ENCODE data around the gene AMN. TPM values are rescaled to one million over a fixed set of nuclear protein-coding genes. Genes with fewer than 3 reads are reported as not detected.

The AMN gene
- total and polyA plus RNA-seq, 9 of the 15 experiments (the other 6 are each of a cell fraction or from before 2014, with no cell fraction given), result 0.04 to 0.14 TPM; not detected in 7

- ChIA-PET CTCF (ENCODE audit: low intra/inter-chr PET ratio) (interaction anchor here (0.6 kb wide), 2 partner anchors 457 to 803 kb away, joined by 3 to 6 read pairs; no protein-coding TSS in a partner anchor), POLR2A (no interaction called here)
- no peak overlapping the region for H3K27ac ChIP-seq (ENCODE audit: extremely low read depth, low read depth, low read length)
- no peaks in the 10 kb centered on the region for H4K20me1 ChIP-seq (replicated peaks; ENCODE audit: control insufficient read depth, insufficient read depth, low read length)
- no peaks in the 10 kb centered on the region for H3K9me1 ChIP-seq (ENCODE audit: control insufficient read depth, insufficient read depth, low read length)
- no peaks in the 10 kb centered on the region for H3K9me3 ChIP-seq (replicated peaks; ENCODE audit: control insufficient read depth, insufficient read depth, low read depth, low read length)
- intact Hi-C loops (cut with micrococcal nuclease) (no loop called here), in situ Hi-C loops (cut with MboI) (no loop called here)
- H3K4me1 ChIP-seq (replicated peaks in 1 of 2; ENCODE audit: control insufficient read depth in 2 of 2, insufficient read depth in 2 of 2, low read length in 2 of 2), result peaks cover 0 to 6% of the 10 kb centered on the region in 2 experiments; a peak in 1 of 5 replicates
- 86% methylated on average over 15 of the region's 17 CpGs for WGBS (ENCODE audit: insufficient coverage, low coverage, missing lambda C conversion rate)
- no peaks in the 10 kb centered on the region for H3K79me2 ChIP-seq (ENCODE audit: control insufficient read depth, insufficient read depth, low read length)
- ATAC-seq (peak; percentile 59; the same call in 2 of the 3 replicates), DNase-seq (ENCODE audit: extremely low read depth in 1 of 4, low spot score in 3 of 4) (peak in 1 of 4 experiments; percentile 17), FAIRE-seq (no peak)
- no peaks in the 10 kb centered on the region for H3K27me3 ChIP-seq (ENCODE audit: control insufficient read depth in 2 of 2, insufficient read depth in 2 of 2, low read length in 2 of 2)
- H2AFZ ChIP-seq (ENCODE audit: low read depth, low read length), result no peak overlapping the region
- no peak overlapping the region for H3K4me3 ChIP-seq
- no peak overlapping the region for H3K4me2 ChIP-seq (ENCODE audit: insufficient read depth, low read length)
- peaks cover 42% of the 10 kb centered on the region; the same call in 2 of the 3 replicates for H3K36me3 ChIP-seq (ENCODE audit: control insufficient read depth, insufficient read depth, low read length)
- BruUV-seq (replicated peaks), result no TSS peak
- no peak overlapping the region for H3K9ac ChIP-seq (ENCODE audit: insufficient read depth in 1 of 2, low read depth in 2 of 2, low read length in 2 of 2)
- peak; percentile 15 to 32 (median 26); a peak in 2 of 6 replicates for TF ChIP-seq CTCF (IDR thresholded peaks at IDR 0.05 in 2 of 3, conservative IDR thresholded peaks at IDR 0.05 in 1 of 3; ENCODE audit: insufficient read depth in 2 of 3, low read depth in 1 of 3, low read length in 3 of 3)
- no peak for TF ChIP-seq ETV5 (CRISPR knock-in tag; IDR thresholded peaks at IDR 0.05; ENCODE audit: low read depth)
Observed at GRCh38 chr14:102975662-102976061, 53.2 kb downstream of the AMN start.

GRCh38 chr14:102977475-102977874 lies 55.0 kb downstream of the AMN start:
- no peaks in the 10 kb centered on the region for H4K20me1 ChIP-seq (replicated peaks; ENCODE audit: control insufficient read depth, insufficient read depth, low read length)
- no TSS peak for BruUV-seq (replicated peaks)
- peaks cover 0 to 6% of the 10 kb centered on the region in 2 experiments; a peak in 1 of 5 replicates for H3K4me1 ChIP-seq (replicated peaks in 1 of 2; ENCODE audit: control insufficient read depth in 2 of 2, insufficient read depth in 2 of 2, low read length in 2 of 2)
- no peak overlapping the region for H3K9ac ChIP-seq (ENCODE audit: insufficient read depth in 1 of 2, low read depth in 2 of 2, low read length in 2 of 2)
- no peaks in the 10 kb centered on the region for H3K79me2 ChIP-seq (ENCODE audit: control insufficient read depth, insufficient read depth, low read length)
- FAIRE-seq (no peak), DNase-seq (ENCODE audit: extremely low read depth in 1 of 4, low spot score in 3 of 4) (no peak), ATAC-seq (no peak)
- POLR2A ChIA-PET, result no interaction called here
- H3K4me3 ChIP-seq, result no peak overlapping the region
- CTCF ChIA-PET (ENCODE audit: low intra/inter-chr PET ratio), result no interaction called here
- no peak overlapping the region for H2AFZ ChIP-seq (ENCODE audit: low read depth, low read length)
- in situ Hi-C loops (cut with MboI) (no loop called here), intact Hi-C loops (cut with micrococcal nuclease) (no loop called here)
- H3K4me2 ChIP-seq (ENCODE audit: insufficient read depth, low read length), result no peak overlapping the region
- peaks cover 33% of the 10 kb centered on the region; the same call in 2 of the 3 replicates for H3K36me3 ChIP-seq (ENCODE audit: control insufficient read depth, insufficient read depth, low read length)
- 67% methylated on average over 5 of the region's 8 CpGs for WGBS (ENCODE audit: insufficient coverage, low coverage, missing lambda C conversion rate)
- no peaks in the 10 kb centered on the region for H3K9me1 ChIP-seq (ENCODE audit: control insufficient read depth, insufficient read depth, low read length)
- H3K27me3 ChIP-seq (ENCODE audit: control insufficient read depth in 2 of 2, insufficient read depth in 2 of 2, low read length in 2 of 2), result no peaks in the 10 kb centered on the region
- H3K27ac ChIP-seq (ENCODE audit: extremely low read depth, low read depth, low read length), result no peak overlapping the region
- TF ChIP-seq L3MBTL2 (IDR thresholded peaks at IDR 0.05) (no peak), PURB (CRISPR knock-in tag; IDR thresholded peaks at IDR 0.05; ENCODE audit: low read depth) (no peak), ZZZ3 (IDR thresholded peaks at IDR 0.05) (no peak), CEBPB (tag; IDR thresholded peaks at IDR 0.05) (no peak), PRMT5 (CRISPR knock-in tag; IDR thresholded peaks at IDR 0.05) (no peak), TAF9B (IDR thresholded peaks at IDR 0.05; ENCODE audit: partially characterized antibody) (no peak), GABPB1 (CRISPR knock-in tag; IDR thresholded peaks at IDR 0.05) (no peak), KDM1A (IDR thresholded peaks at IDR 0.05) (no peak), NBN (IDR thresholded peaks at IDR 0.05; ENCODE audit: low read depth) (no peak)
- no peaks in the 10 kb centered on the region for H3K9me3 ChIP-seq (replicated peaks; ENCODE audit: control insufficient read depth, insufficient read depth, low read depth, low read length)
